GM18519 (cell line): ENCODE measurements around the gene BCDIN3D.

Experiments used
- ATAC-seq: cut with Tn5 transposase; IDR thresholded peaks from one replicate; pipeline ENCODE4 v1.9.1; 2021; ENCODE audit warnings: mild to moderate bottlenecking, moderate library complexity; ENCODE audit not compliant: unreplicated experiment, low FRiP score

Gene BCDIN3D

DNA sequence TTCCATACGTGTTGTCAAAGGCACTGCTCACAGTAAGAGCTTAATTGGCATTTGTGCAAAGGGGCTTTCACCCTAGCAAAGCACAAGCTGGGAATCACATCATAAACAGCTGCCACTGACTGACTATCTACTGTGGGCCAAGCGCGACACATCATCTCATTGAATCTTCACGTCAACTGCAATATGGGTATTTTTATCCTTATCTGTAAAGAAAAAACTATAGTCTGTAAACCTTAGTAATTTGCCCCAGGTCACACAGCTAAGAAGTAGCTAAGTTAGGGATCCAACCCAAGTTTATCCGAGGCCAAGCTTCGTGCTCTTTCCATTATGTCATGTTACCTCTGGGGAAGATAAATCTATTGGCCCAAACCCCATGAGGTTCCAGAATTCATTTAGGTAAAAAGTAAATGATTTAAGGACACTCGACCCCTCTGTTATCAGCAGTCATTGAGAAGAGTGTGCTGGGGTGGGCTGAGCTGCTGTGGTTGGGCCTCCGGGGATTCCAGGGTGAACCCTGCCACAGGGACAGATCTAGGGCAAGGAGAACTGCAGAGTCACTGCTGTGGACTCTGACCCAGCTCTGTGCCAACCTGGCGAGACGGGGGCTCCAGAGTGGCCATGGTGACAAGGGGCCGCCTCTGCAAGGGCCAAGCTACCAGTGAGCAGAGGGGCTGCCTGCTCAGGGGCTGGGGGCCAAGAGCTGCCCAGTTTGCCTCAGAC lies 42.3 kb downstream of the BCDIN3D start:
- ATAC-seq = no peak

GRCh38 chr12:49798934-49799333 lies 44.0 kb downstream of the BCDIN3D start:
- no peak for ATAC-seq

- no peak for ATAC-seq
These were observed 44.7 kb downstream of the BCDIN3D start for GRCh38 chr12:49798248-49798647.

DNA sequence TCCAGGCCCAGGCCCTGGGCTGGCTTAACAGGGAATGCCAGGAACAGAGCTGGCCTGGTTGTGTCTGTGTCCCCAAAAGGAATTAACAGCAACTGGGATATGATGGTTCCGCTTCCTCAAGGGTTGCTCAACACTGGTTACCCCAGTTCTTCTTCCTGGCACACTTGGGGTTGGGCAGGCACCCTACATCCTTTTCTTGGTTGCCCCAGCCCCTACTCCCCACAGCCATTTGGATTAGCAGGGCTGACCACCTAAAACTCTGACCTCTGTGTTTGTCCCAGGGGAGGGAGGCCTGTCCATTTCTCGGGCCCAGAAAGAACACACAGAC lies 45.5 kb downstream of the BCDIN3D start:
- no peak for ATAC-seq

DNA sequence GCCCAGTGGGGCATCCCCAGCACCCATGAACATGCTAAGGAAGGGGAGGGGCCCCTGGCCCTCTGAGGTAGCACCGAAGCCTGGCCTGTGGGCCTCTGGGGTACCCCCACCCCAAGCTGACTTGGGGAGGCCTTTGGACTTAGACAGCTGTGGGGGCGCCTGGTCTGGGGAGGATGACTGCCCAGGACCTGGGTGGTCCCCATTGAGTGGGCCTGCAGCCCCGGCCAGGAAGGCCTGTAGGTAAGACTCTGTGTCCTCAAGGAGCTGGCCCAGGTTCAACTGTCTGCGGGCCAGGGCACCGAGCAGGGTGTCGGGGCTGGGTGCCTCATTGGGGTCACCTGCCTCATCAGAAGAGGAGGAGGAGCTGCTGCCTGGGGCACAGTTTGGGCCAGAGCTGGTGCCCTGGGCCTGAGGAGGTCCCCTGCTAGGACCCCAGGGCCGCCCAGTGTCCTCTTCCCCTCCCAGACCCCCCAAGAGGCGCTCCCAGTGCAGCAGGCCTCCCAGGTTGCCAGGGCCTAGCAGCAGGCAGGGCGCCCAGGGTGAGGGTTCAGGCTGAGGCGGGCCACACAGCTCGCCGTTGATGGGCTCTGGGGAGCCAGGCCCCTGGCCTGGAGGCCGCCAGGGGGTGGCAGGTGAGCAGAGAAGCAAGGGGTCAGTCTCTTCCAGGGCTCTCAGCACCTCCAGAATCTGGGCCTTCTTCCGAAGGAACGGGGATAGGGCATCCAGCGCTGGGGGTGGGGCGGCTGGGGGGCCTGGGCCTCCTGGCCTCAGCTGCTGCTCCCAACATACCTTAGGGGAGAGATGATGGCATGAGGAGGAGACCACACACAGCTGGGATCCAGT lies 46.1 kb downstream of the BCDIN3D start:
- no peak for ATAC-seq

- no peak for ATAC-seq
These were observed 46.8 kb downstream of the BCDIN3D start for GRCh38 chr12:49796155-49796554.

DNA sequence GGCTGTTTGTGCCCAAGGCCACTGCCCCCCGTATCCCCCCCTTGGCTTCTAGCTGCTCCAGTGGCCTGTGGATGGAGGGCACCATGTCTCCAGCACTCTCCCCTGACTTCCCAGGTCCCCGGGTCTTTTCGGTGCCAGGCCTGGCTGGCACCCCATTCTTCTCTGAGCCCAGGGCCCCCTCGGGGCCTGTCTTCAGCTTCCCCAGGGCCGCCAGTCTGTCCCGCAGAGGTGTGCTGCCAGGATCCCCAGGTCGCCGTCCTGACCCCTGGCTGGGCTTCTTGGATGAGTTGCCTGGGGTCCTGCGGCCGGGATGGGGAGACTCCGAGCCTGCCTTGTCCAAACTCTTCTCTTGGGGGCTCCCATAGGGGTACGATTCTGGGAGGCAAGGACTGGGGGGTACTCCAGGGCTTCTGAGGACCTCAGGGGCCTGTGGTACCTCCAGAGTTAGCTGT lies 47.2 kb downstream of the BCDIN3D start:
- no peak for ATAC-seq

DNA sequence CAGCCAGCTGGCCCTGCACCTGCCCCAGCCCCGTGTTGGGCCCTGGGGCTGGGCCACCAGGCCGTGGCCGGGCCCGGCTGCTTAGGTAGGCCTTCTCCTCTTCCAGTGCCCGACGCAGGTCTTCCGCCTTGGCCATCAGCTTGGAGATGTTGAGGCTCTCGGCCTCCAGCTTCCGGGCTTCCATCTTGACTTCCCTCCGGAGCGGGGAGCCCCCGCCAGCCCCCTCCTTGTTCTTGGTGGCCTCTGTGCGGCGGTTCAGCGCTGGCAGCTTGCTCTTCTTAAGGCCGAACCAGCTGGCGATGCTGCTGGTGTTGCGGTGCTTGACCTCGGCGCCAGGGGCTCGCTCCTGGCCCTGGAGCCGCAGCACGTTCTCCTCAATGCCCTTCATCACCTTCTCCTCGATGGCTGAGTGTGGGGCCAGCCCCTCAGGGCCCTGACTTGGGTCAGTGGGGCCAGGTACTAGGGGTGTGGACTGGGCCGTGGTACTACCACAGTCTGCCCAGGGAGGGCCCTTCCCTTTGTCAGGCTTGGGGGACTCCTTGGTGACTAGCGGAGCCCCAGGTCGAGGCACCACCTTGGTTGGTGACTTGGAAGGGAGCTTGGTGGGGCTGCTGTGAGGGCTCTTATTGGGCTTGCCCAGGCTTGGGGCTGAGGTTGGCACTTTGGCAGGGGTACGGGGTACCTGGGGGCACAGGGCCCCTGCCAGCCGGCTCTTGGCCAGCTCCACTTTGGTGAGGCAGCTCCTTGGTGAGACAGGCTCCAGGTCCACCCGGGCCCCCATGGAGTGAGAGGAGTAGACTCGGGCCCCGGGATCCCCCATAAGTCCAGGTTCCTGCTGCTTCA lies 47.9 kb downstream of the BCDIN3D start:
- ATAC-seq = no peak

DNA sequence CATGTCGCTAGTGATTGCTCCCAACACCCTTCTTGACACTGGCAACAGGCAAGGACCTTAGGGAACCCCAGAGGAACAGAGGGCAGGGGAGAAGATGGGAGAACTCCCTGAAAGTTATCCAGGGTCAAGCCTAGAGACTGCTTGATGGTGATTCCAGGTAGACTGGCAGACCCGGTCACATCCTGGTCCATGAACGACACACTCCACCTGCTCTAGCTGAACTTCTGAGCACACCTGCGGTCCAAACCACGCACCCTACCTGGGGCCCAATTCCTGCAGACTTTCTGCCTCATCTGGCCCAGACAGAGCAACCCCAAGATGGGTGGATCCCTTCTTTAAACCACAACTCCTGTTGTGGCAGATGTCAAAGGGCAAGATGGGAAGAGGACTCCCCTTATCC lies 48.9 kb downstream of the BCDIN3D start:
- ATAC-seq = no peak

DNA sequence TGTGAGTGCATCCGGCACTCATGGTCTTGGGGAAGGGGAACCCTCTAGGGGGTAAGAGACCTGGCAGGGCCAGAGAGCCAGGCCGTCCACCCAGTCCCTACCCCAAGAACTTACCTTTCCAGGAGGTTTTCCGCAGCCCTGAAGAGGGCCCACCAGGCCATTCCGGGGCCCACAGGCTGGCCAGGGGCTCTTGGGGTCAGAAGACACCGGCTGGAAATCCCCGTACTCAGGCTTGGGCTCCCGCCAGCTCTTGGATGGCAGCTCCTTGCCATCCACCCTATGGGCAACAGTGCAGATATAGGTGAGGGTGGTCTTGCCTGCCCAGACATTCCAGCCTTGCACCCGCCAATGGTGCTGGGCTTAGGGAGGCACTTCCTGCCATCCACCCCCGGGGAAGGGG lies 49.3 kb downstream of the BCDIN3D start:
- no peak for ATAC-seq

DNA sequence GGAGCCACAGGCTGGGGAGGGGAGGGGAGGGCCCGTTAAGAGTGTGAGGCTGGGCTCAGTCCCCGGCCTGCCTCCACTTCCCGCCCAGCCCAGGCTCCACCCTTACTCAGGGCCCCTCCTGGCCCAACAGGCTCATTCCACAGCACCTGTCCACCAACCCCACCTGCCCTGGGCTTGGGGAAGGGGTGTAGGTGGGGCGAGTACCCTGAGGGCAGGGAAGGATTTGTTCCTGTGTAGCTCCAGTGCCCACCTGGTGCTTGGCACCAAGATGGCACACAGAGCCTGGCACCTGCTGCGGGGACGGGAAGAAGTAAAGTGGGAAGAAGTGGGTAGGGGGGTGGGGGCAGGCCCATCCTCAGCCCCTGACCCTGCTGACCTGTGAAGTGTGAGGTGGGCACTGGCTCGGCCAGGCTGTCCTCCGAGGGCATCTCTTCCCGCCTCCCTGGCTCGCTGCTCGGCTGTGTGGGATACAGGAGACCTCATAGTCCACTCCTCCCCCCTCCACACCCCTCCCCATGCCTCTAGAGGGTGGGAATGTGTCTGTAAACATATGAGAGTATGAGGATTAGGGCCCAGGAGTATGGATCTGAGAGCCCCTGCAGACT lies 49.8 kb downstream of the BCDIN3D start:
- no peak for ATAC-seq

DNA sequence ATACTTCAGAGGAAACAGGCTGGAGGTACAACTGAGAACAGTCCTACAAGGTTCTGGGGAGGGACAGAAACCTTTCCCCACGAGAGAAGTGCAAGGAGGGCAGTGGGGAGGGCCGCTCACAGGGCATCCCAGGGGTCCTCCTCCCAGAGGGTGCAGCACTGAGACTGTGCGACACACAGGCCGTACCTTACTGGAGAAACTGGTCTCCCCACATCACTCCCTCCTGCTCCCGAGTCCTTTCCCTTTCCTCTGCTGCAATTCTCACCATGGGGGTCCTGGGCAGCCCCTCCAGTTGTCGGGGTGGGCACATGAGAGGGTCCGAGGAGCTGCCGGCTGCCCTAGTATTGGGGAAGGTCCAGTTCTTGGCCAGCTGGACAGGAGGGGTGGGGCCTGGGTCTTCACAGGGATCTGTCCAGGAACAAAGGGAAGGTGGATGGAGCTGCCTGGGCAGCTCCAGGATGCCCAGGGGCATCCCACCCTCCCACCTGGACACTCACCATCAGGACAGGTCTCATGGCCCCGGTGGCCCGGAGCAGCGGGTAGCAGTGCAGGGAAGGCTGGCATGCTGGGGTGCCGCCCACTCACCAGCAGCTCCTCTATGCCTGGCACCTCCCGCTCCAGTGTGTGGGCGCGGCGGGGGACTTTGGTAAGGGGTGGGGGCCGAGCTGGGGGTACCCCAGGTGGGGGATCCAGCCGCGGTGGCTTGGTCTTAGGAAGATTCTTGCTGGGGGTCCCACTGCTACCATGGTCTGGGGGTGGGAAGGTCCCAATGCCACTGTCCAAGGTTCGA lies 50.5 kb downstream of the BCDIN3D start:
- no peak for ATAC-seq

DNA sequence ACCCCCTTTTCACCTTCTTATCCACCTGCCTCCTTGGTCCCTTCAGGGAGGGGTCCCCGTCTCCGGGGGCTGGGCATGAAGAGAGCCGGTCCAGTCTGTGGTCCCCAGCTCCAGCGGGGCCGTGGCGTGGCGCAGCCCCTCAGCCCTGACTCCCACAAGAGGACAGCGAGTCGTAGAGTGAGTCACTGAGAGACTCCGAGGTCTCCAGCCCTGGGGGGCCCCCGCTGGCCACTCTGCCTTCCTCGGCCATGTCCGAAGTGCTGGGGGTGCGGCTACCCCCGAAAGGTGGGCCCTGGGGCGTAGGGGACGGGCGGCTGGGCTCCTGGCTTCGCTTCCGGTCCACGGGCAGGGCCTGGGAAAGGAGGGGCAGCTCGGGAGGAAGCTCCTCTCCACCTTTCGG lies 51.2 kb downstream of the BCDIN3D start:
- no peak for ATAC-seq

DNA sequence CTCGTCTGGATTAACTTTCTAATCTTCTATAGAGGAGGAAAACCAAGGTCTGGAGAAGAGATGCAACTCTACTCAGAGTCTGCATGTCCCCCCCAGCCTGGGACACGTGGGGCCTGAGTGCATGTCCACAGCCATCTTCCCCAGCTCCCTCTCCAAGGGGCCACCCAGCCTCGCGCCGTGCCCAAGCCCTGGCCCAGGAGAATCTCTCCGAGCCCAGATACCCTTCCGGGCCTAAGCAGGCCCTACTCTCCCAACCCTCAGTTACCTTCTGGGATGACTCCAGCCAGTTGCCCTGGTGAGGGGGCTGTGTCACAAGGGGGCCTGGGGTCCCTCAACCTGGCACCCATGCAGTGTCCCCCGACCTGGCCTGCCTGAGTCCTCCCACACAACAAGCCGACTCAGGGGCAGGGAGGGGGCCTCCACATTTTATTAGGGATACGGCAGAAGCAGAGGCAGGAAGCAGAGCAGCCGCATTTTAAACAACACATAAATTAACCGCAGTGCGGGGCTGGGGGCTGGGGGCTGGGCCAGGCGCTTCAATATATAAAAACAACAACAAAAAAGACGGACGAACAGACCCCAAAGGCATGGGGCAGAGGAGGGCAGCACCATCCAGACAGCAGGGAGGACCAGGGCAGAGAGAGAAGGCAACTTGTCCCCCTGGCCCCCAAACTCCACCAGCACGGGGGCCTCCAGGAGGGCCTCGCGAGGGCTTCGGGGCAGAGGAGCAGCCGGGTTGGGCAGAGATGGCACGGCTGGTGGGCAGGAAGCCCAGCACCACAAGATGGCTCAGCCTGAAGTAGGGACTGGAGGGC lies 52.0 kb downstream of the BCDIN3D start:
- no peak for ATAC-seq

DNA sequence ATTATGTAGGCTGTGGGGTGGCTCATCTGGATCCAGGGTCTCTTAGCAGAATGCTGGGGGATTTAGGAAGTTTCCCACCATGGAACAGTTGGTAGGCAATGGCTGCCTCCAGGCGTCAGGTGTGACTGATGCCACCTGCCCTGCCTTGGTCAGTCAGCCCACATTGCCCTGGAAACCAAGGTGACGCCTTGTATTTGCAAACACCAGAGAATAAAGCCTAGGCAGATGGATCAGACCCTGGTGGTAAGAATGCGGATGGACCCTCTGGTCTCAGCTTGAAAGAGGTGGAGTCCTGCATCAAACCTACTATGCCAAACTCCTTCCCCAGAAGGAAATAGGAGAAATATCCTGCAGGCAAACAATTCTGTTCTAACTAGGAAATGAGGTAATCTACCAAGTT lies 52.9 kb downstream of the BCDIN3D start:
- no peak for ATAC-seq

GRCh38 chr12:49787672-49788071 lies 55.2 kb downstream of the BCDIN3D start:
- ATAC-seq = no peak
